GM15510 (cell line): ENCODE data around the gene KCNJ16.

Source experiments
- POLR2A ChIP-seq: IDR thresholded peaks from 3 replicates; pipeline ENCODE4 v1.6.1; 2011; ENCODE audit warnings: borderline replicate concordance; ENCODE audit not compliant: insufficient read length; ENCODE audit errors: extremely low read depth

Gene KCNJ16

GRCh38 chr17:70161519-70161918, 86.5 kb downstream of the KCNJ16 start:
- TF ChIP-seq POLR2A = no peak

GRCh38 chr17:70165383-70165782, 90.4 kb downstream of the KCNJ16 start:
- TF ChIP-seq POLR2A = no peak

DNA sequence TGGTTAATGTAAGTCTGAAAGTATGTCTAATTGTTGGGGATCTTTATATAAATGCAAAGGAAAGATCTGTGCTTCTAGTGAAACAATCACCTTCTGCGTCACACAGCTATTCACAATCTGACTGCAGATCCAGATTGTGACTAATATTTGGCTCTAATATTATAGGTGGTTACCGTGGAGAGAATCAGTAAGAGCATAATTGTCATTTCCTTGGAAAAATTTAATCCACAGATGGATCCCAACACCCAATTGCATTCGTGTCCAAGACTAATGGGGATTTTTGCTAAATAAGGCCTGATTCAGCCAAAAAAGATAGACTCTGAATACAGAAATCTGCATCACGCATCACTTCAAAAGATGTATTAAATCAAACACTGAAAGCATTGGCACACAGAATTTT, 91.6 kb downstream of the KCNJ16 start:
- TF ChIP-seq POLR2A = no peak

- no peak for TF ChIP-seq POLR2A
Observed at GRCh38 chr17:70168044-70168976, 93.3 kb downstream of the KCNJ16 start.

DNA sequence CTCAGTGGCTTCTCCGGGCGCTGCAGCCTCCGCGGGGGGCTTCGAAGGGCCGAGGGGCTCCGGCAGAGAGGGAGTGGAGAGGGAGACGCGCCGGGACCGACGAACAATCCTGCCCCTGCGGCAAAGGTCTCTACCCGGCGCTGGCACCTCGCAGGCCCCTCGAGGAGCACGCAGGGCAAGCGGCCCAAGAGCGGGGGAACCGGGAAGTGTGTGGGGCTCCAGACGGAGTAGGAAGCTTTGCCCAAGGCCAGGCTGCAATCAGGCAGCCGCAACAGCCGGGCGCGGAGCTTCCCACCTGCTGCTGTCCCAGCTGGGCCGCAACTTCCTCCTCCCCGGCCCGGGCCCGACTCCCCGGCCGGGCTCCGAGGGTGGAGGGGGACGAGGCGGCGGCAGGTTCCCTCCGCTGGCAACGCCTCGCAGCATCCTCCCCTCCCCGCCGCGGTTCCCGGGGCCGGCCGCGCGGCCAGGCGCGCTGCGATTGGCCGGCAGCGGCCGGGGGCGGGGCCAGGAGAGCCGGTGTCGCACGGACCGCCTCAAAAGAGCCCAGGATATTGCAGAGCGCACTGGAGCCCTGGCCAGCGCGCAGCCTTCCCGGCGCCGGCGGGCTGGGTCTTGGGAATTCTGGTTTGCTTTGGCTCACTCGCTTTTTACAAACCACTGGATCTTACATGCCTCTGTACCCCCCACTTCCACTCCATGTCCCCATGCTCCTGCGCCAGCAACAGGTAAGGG, 94.1 kb downstream of the KCNJ16 start, which contains the start of gene KCNJ2:
TSS of gene KCNJ2 (plus strand) at position 556 of the 732 bp plus-strand sequence. CDS start 5,508 bp downstream, outside the sequence.
- no peak for TF ChIP-seq POLR2A

DNA sequence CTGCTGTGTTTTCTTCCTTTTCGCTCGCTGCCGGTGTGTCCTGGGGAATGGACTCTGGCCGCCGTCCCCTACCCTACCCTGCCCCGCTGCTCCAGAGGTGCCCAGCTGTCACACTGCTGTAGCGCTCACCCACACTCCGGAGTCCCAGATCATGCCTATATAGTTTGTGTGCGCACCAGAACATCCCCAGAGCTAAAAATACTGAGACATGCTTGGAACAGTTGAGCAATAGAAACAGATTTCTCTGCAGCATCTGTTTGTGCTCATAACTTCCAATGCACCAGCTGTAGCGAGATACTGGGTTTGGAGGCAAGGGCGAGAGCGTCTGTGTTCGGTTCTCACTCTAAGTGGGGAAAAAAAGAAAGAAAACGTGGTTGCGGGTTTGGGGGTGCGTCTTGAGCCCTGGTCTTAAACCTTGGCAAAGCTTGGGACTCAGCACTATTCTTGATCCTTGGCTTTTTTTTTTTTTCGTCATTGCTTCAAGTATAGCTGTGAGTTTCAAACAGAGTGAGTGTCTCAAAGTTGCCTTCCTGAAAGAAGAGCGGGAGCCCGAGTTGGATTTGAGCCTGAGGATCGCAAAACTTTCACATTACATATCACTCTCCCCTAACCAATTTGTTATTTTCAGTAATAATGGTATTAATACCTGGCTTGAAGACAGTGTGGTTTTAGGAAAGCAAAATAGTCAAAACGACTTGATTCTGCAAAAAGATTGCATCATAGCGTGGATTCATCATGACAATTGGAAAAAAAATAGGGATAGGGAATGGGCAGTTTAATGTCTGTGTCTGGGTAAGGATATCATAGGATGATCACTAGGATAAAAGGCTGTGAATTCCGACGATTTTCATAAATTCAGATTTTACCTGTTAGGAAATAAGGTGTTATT, 94.9 kb downstream of the KCNJ16 start:
- TF ChIP-seq POLR2A = no peak

GRCh38 chr17:70171159-70171558, 96.1 kb downstream of the KCNJ16 start:
- no peak for TF ChIP-seq POLR2A

- TF ChIP-seq POLR2A = no peak
Observed at GRCh38 chr17:70172449-70172848, 97.4 kb downstream of the KCNJ16 start.

- TF ChIP-seq POLR2A = no peak
Observed at GRCh38 chr17:70172923-70173322, 97.9 kb downstream of the KCNJ16 start.

- no peak for TF ChIP-seq POLR2A
Observed at GRCh38 chr17:70173681-70174080, 98.7 kb downstream of the KCNJ16 start.

- TF ChIP-seq POLR2A = no peak
Observed at GRCh38 chr17:70181376-70181775, 106.4 kb downstream of the KCNJ16 start.

DNA sequence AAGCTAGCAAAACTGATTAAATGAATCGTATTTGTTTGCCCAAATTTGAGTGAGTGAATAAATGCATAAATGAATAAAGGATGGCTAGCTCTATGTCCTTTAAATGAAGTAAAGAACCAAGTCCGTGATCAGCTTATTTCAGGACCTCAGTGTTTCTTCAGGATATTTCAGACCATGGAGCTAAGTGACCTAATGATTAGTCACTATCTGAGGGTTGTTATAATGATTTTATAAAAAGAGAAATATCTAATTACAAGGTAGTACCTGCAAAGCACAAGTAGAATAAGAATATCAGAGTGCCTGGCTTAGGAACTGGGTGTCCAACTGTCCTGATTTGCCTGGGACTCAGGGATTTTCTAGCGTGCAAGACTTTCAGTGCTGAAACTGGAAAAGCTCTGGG, 106.8 kb downstream of the KCNJ16 start:
- TF ChIP-seq POLR2A = no peak

- no peak for TF ChIP-seq POLR2A
Observed at GRCh38 chr17:70183508-70183907, 108.5 kb downstream of the KCNJ16 start.

- no peak for TF ChIP-seq POLR2A
Observed at GRCh38 chr17:70184207-70184606, 109.2 kb downstream of the KCNJ16 start.
